ENCODE data around the gene MYPN.
"Not testable (repeated sequence)": the region's sequence is repeated elsewhere in the genome, so short reads cannot be mapped to it uniquely, and the experiment has no call there.

MYPN gene, protein sequence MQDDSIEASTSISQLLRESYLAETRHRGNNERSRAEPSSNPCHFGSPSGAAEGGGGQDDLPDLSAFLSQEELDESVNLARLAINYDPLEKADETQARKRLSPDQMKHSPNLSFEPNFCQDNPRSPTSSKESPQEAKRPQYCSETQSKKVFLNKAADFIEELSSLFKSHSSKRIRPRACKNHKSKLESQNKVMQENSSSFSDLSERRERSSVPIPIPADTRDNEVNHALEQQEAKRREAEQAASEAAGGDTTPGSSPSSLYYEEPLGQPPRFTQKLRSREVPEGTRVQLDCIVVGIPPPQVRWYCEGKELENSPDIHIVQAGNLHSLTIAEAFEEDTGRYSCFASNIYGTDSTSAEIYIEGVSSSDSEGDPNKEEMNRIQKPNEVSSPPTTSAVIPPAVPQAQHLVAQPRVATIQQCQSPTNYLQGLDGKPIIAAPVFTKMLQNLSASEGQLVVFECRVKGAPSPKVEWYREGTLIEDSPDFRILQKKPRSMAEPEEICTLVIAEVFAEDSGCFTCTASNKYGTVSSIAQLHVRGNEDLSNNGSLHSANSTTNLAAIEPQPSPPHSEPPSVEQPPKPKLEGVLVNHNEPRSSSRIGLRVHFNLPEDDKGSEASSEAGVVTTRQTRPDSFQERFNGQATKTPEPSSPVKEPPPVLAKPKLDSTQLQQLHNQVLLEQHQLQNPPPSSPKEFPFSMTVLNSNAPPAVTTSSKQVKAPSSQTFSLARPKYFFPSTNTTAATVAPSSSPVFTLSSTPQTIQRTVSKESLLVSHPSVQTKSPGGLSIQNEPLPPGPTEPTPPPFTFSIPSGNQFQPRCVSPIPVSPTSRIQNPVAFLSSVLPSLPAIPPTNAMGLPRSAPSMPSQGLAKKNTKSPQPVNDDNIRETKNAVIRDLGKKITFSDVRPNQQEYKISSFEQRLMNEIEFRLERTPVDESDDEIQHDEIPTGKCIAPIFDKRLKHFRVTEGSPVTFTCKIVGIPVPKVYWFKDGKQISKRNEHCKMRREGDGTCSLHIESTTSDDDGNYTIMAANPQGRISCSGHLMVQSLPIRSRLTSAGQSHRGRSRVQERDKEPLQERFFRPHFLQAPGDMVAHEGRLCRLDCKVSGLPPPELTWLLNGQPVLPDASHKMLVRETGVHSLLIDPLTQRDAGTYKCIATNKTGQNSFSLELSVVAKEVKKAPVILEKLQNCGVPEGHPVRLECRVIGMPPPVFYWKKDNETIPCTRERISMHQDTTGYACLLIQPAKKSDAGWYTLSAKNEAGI (N-terminal part only)

DNA sequence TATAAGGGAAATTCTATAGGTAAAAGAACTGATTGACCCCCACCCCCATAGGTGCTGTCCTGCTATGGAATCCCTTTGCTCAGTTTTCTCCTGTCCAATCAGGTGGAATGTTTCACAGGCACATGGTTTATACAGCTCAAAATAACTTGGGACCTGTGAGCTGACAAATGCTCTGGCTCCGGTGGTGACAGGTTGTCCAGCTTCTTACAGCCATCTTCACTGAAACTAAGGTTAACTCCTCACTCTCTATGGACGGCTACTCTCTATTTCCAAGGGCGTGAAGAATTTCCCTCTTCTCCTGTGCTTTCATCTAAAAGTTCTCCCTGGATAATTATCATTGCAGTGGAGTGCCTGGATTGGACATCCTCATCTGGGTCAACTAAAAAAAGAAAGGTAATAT lies at the start of gene MYPN:
TSS of gene MYPN (plus strand) at position 158 of the 400 bp plus-strand sequence. CDS start 11,951 bp downstream, outside the sequence.
- DNase-seq (ENCODE audit: low read depth in 2 of 2) = no peak

DNA sequence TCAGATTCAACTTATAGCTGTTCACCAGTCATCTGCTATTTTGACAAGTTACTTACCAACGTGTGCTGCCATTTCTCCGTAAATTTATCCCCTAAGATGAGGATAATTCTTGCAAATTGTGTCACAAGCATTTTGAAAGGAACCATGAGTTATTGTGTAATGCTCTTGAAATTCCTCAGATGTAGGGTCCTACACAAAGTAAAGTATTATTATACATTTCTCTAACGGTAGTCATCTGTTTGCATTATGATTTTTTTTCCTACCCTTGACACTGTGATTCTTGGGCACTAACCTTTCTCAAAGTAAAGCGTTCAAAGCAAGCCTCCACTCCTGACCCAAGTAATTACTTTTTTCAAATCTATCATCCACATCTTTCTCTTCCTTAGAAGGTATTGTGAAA lies 42.3 kb upstream of the MYPN start:
- DNase-seq (ENCODE audit: low read depth in 2 of 2) = no peak

DNA sequence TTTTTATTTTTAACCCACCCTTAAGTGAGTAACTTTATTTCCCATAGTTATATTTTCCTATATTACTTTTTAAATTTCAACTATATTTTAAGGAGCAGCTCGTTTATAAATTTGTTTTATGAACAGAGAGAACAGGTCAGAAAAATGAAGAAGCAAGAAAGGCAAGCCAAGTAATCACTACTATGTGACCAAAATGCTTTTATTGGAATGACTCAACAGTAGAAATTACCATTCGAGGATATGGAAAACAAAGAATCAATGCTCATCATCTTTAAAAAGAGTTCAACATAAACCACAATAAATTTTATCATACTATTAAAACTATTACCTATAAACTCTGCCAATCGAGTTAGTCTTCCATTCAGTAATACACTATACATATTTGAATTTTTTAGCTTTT lies 41.8 kb upstream of the MYPN start:
- no peak for DNase-seq (ENCODE audit: low read depth in 2 of 2)

DNA sequence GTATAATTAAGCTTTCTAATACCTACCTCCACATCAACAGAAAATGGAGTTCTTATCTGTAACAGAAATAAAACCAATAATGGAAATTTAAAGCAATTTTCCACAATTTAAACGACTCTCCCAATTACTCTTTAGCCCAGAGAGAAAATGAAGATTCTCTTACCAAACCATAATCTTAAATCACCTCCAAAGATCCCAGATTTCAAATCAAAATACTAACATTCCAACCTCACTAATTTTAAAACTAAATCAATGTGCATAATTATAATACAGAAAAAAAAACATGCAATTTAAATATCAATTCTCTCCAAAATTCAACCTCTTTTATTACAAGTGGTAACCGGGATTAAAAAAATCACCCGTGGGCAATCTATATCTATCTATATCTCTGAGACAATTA lies 35.7 kb upstream of the MYPN start:
- DNase-seq (ENCODE audit: low read depth in 2 of 2) = no peak

DNA sequence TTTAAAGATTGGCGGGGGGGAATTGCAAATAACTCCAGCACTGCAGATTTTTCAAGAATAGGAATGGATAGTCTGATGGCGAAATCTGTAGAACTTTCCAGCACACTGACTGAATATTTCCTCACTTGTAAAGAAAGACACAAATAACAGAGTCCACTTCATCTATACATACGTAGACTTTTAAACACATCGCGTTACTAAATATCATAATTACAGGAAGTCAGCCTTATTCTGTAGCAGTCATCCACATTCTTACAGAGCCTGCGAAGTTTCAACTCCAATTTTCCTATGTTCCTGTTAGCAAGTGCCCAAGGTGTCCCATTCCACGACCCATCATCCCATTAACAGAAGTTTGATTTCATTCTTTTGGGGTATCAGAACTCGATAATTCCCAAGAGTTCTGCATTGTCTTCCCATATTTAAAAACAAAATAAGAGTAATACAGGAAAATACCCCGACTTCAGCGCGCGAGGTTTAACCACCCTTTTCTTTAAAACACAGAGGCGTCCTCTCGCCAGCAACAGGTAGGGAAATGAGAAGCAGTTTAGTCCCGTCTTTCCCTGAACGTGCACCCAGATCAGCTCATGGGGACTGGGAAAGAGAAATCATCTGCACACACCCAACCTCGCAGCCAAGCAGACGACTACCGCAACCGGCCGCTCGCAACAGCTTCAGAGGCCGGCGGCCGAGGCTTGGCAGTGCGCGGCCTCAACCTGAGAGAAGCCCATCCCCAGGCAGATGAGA lies 35.1 kb upstream of the MYPN start:
- no peak for DNase-seq (ENCODE audit: low read depth in 2 of 2)

DNA sequence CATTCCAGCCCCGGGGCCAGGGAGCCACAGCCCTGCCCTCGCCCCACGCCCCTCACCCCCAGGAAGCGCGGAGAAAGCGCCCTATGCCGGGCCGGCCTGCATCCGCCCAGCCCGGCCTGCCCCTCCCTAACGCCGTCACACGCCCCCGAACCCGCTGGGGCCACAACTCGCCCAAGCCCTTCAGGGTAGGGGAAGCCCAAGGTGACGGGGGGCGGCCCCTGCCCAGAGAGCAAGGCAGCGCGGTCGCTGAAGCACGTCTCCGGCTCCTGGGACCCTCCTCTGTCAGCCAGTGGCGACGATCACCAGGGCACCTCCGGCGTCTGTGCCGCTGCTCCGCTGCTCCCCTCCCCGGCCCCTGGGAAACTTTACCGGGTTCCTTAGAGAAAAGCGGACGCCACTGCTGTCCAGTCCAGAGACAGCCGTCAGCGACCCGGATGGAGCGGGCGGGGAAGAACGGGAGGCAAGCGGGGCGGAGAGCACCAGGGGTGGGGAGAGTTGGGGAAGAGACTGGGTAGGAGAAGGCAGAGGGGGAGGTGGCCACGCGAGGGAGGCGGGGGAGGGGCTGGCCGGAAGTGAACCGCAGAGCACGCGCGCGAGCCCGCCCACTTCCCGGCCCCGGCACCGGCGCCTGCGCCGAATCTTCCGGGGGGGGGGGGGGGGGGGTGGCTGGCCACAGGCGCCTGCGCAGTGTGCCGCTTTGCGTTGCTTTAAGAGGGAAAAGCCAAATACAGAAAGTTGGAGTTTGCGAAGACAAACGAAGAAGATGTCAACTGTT lies 34.3 kb upstream of the MYPN start, which contains the start of gene HERC4:
TSS of gene HERC4 (minus strand) at position 509 of the 775 bp plus-strand sequence. CDS start 2,175 bp downstream, outside the sequence.
- DNase-seq (ENCODE audit: low read depth in 2 of 2) = peak; percentile 80 to 81

DNA sequence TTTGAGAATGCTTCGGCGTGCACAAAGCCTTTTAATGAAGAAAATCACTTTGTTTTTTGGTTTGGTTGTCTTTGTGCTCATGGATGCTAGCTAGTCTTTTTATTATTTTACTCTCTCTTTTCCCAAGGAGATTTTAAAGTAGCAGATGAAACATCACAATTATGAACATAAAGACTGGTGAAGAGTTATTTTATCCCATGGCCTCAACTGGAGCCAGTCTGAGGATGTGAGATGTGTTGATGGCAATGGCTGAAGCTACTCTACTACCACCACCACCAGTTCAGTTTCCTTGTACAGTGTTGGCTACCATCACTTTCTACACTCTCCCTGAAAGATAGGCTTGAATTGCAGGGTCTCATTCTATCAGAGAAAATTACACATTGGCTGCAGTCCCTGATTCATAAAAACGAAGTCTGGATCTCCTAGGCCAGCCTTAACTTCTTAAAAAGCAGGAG lies 33.7 kb upstream of the MYPN start:
- DNase-seq (ENCODE audit: low read depth in 2 of 2) = no peak

DNA sequence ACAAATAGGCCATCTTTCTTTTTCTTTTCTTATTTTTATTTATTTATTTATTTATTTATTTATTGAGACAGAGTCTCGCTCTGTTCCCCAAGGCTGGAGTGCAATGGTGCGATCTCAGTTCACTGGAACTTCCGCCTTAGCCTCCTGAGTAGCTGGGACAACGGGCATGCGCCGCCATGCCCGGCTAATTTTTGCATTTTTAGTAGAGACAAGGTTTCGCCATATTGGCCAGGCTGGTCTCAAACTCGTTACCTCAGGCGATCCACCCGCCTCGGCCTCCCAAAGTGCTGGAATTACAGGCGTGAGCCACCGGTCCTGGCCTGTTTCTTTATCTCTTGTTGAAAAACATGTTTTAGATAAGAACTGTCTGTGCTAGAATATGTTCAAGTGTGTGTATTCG lies 33.2 kb upstream of the MYPN start:
- not testable (repeated sequence) for DNase-seq (ENCODE audit: low read depth in 2 of 2)

DNA sequence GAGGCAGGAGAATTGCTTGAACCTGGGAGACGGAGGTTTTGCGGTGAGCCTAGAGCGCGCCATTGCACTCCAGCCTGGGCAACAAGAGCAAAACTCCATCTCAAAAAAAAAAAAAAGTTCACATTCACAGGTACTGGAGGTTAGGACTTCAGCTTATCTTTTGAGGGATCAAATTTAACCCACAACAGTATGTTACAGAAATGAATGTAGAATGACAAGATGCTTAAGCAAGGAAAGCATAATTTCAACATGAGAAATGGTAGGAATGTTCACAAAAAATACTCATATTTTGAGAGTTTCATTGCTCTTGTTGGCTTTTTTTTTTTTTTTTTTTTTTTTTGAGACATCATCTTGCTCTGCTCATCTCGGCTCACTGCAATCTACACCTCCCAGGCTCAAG lies 32.3 kb upstream of the MYPN start:
- DNase-seq (ENCODE audit: low read depth in 2 of 2) = no peak

DNA sequence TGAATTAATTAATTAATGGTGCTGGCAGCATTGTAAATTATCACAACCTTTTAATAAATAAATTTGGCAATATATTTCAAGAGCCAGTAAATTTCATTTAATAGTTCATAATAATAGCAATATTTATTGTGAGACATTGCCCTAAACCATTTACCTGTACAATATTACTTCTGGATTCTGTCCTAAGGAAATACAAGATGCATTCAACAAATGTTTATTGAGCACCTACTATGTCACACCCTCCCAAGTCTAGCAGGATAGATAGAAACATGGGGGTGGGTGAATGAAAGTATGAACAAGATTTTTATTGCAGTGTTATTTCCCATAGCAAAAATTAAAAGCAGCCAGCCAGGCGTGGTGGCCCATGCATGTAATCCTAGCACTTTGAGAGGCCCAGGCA lies 29.9 kb upstream of the MYPN start:
- DNase-seq (ENCODE audit: low read depth in 2 of 2) = no peak

DNA sequence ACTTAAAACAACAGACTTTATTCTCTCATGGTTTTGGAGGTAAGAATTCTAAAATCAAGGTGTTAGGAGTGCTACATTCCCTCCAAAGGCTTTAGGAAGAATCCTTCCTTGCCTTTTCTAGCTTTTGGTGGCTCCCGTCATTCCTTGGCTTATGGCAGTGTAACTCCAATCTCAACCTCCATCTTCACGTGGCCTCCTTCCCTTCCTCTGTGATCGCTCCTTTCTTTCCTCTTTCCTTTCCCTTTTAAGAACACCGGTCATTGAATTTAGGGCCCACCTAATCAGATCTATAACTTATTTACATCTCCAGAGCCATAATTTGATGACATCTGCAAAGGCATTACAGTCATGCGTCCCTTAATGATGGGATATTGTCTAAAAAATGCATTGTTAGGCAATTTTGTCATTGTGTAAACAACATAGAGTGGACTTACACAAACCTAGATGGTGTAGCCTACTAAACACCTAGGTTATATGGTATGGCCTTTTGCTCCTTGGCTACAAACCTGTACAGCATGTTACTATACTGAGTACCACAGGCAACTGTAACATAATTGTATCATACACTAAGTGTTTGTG lies 28.3 kb upstream of the MYPN start:
- no peak for DNase-seq (ENCODE audit: low read depth in 2 of 2)

DNA sequence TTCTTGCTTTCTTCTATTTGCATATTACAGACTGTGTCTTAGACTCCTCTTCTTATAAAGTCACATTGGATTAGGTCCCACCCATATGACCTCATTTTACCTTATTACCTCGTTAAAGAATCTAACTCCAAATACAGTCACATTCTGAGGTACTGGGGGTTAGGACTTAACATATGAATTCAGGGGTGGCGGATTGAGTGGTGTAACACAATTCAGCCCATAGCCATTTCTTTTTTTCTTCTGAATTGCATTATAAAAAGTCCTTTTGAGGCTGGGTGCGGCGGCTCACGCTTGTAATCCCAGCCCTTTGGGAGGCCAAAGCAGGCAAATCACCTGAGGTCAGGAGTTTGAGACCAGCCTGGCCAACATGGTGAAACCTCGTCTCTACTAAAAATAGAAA lies 27.4 kb upstream of the MYPN start:
- DNase-seq (ENCODE audit: low read depth in 2 of 2) = no peak

DNA sequence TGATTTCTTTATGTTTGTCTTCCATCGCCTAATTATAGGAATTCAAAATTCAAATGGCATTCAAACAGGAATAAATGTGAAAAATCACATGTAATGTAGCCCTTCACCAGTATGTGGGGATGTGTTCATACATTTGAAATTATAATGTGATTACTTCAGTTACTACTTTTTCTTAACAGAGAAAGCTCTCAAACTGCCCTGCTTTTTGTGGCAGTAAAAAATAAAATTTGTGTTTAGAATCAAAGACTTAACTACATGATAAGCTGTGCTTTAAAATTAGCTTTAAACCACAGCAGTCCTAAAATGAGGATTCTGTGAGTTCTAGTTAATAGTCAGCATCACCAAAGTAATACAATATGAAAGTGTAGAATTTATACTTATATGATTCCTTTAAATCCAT lies 26.4 kb upstream of the MYPN start:
- DNase-seq (ENCODE audit: low read depth in 2 of 2) = no peak

DNA sequence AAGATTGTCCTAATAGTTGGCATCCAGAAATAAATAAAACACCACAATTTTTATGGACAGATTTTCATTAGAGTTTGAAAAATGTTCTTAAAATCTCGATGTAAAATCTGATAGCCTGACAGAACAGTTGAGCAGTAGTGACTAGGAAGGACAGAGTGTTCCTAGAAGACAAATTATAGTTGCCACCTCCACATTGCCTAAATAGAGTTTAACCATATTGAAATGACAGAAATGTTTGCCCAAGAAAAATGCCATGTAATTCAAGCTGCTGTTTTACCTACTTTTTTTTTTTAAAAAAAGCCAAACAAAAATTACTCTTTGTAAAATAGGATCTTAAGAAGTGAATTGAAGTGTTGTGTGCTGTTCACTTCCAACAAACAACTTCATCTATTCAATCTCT lies 25.3 kb upstream of the MYPN start:
- DNase-seq (ENCODE audit: low read depth in 2 of 2) = no peak

DNA sequence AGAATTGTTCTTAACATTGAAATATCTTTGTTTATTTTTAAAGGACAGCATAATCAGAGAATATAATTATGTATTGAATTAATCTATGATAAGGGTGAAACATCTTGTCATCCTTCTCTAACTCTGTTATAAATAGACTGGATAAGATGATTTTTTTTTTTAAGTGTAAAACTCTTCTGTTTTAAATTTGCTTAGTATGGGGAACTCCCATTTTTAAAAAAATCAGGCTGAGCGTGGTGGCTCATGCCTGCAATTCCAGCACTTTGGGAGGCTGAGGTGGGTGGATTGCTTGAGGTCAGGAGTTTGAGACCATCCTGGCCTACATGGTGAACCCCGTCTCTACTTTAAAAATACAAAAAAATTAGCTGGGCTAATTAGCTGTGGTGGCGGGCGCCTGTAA lies 24.8 kb upstream of the MYPN start:
- DNase-seq (ENCODE audit: low read depth in 2 of 2) = no peak

DNA sequence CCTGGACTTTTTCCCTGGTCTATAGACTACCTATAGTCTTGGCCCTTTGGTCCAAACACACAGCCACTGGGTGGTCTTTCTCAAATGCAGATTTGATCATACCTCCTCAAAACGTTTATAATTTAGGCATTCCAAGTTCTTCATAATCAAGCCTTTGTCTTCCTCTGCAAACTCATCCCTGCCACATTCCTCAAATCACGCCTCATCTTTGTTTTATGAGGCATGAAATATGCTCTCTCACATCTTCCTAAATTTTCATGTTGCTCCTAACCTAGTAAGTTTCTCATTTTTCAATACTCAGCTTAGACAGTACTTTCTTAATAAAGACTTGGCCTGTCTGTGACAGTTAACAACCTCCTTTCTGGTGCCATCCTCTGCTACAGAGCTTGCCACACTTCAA lies 23.3 kb upstream of the MYPN start:
- no peak for DNase-seq (ENCODE audit: low read depth in 2 of 2)

DNA sequence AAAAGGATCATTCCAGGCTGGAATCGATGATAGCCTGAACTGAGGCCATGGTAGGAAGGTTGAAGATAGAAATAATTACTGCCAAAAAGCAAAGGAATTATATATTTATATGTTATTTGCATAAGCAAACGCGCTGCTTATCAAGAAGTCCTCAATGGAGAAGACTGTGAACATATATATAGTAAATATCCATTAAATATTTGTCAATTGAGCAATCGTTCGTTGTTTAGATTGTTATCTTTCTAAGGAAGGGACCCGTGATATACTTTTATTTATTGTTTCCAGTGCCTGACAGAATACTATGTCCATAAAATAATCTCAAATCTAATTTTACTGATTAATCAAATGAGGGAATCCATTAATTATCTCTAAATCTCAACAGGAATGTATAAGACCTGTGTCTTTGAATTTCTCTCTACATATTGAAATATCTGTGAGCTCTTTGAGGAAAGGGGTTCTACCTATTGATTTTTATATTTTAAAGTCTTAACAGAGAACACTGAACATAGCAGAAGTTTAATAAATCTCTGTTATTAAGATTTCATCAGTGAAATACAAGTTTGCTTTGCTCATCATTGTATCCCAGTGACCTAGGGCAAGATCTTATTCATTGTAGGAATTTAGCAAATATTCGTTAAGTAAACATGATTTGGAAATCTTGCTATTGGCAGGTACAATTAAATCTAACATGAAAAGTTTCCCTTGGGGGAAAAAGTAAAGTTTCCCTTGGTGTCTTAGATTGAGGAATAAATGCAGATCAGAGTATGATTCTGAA lies 22.2 kb upstream of the MYPN start:
- DNase-seq (ENCODE audit: low read depth in 2 of 2) = no peak

DNA sequence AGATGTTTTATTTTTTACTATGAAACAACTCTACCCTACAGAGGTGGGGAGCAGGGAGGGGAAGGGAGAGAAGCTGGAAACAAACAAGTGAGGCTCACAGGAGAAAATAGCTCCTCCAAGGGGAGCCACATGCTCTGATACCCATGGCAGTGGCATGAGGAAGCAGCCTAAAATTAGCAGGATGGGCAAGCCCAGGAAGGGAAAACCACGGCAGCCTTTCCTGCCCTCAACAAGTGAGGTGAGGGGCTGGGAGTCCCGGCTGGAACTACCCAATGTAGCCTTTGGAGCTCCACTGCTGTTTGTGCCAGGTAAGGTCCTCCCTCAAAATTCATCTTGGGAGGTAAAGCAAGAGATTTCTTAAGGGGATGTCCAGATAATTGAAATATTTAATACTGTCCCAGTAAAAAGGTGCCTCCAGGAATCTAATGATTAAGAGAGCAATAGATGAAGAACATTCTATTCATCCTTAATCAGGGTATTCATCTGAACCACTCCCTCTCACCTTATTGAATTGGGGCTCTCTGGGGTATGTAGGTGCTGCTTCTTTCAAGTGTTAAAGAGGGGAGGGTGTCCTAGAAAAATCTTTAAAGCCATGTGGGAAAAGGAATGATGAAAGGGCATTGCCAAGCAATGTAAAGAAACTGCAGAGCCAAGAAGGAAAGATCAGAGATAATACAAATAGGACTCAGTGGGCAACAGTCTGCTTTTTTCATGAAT lies 21.4 kb upstream of the MYPN start:
- DNase-seq (ENCODE audit: low read depth in 2 of 2) = no peak

DNA sequence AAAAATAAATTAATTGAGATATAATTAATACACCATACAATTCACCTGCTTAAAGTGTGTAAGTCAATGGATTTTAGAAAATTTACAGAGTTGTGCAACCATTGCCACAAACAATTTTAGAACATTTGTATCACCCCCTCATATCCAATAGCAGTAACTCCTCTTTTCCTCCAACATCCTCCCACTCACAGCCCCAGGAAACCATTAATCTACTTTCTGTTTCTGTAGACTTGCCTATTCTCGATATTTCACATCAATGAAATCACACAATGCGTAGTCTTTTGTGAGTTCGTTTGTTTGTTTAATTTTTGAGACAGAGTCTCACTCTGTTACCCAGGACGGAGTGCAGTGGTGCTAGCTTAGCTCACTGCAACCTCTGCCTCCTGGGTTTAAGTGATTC lies 20.5 kb upstream of the MYPN start:
- DNase-seq (ENCODE audit: low read depth in 2 of 2) = no peak

Data from stimulated activated CD8-positive, alpha-beta memory T cell treated with anti-CD3 and anti-CD28 coated beads, Interleukin-15, amount 100 ng/mL, for 4 hours (primary cell).